HCT116 (cell line): ENCODE data around the gene GHRHR. TPM values are rescaled to one million over a fixed set of nuclear protein-coding genes. Genes with fewer than 3 reads are reported as not detected.

ENCODE experiments used
- ATAC-seq: fragments of 200-7000 bp; cut with Tn5 transposase; 2 replicates; pipeline ENCODE4 v1.9.1; 2020; ENCODE audit warnings: mild to moderate bottlenecking, moderate library complexity
- BruUV-seq: library from RNA; stranded (reverse); fragments of 400-500 nt; replicated peaks from 2 replicates; lab custom pipeline; 2021; lab: Mats Ljungman, UMichigan
- CTCF ChIA-PET: fragments of 300-600 bp; sonication (Branson Sonifier 250); formaldehyde crosslinking; loops from one replicate; lab custom pipeline; 2021; ENCODE audit warnings: antibody characterized with exemption; lab: Charles Lee
- POLR2A ChIA-PET: fragments of 300-600, 350-600 bp; sonication (Branson Sonifier 250); formaldehyde crosslinking; loops from one replicate; lab custom pipeline; 2021; ENCODE audit warnings: antibody characterized with exemption; lab: Charles Lee
- RAD21 ChIA-PET, 2 experiments: fragments of 300-600 bp; sonication (Branson Sonifier 250); formaldehyde crosslinking; loops; one replicate each; lab custom pipeline; 2023; ENCODE audit warnings: low total read pairs in 2 of 2; ENCODE audit not compliant: uncharacterized antibody in 2 of 2, unreplicated experiment in 2 of 2, low non-redundant PET in 1 of 2; lab: Charles Lee
- DNase-seq: peaks from one replicate; pipeline ENCODE4 v3.0.0-alpha.2; 2010; ENCODE audit warnings: low read depth, low spot score
- H2AFZ ChIP-seq: fragments of 200-600 bp; shearing (Covaris generic), sonication (generic); 2 replicates; pipeline ENCODE4 v1.6.1; 2017; ENCODE audit warnings: low read depth, mixed run types, mixed read lengths, antibody characterized with exemption, low read length; ENCODE audit not compliant: poor library complexity, severe bottlenecking
- H3K27ac ChIP-seq: 2 replicates; pipeline ENCODE4 v1.5.1; 2012; ENCODE audit warnings: low read depth, low read length
- H3K27me3 ChIP-seq: fragments of 200-600 bp; sonication (generic); 2 replicates; pipeline ENCODE4 v1.6.1; 2016; ENCODE audit warnings: mixed run types, low read length, mixed read lengths; ENCODE audit not compliant: insufficient read depth
- H3K36me3 ChIP-seq, 2 experiments: fragments of 200-500 bp in 1 of 2; fragments of 200-600 bp in 1 of 2; sonication (Bioruptor generic) in 1 of 2; sonication (generic) in 1 of 2; 2 replicates each; pipeline versions ENCODE4 v1.5.1 to v1.6.1; 2014 to 2016; ENCODE audit warnings: low read length in 2 of 2, inconsistent platforms in 1 of 2, mixed read lengths in 1 of 2, mixed run types in 1 of 2; ENCODE audit not compliant: insufficient read depth in 2 of 2, control insufficient read depth in 1 of 2
- H3K4me1 ChIP-seq, 2 experiments: fragments of 200-600 bp in 1 of 2; sonication (generic) in 1 of 2; 2 replicates each; pipeline versions ENCODE4 v1.5.1 to v1.6.1; 2012 to 2017; ENCODE audit warnings: low read length in 2 of 2, inconsistent platforms in 1 of 2, mild to moderate bottlenecking in 1 of 2, mixed read lengths in 1 of 2, mixed run types in 1 of 2, moderate library complexity in 1 of 2; ENCODE audit not compliant: insufficient read depth in 2 of 2, control insufficient read depth in 1 of 2
- H3K4me2 ChIP-seq: fragments of 200-600 bp; sonication (generic); 2 replicates; pipeline ENCODE4 v1.6.1; 2017; ENCODE audit warnings: mixed run types, low read length, mixed read lengths
- H3K4me3 ChIP-seq, 2 experiments: fragments of 200-600 bp in 1 of 2; sonication (generic) in 1 of 2; replicated peaks in 1 of 2; 2 replicates each; pipeline ENCODE4 v1.5.1; 2011 to 2016; ENCODE audit warnings: low read length in 2 of 2, control low read depth in 1 of 2, low read depth in 1 of 2, mild to moderate bottlenecking in 1 of 2, mixed read lengths in 1 of 2, mixed run types in 1 of 2
- H3K79me2 ChIP-seq: fragments of 200-600 bp; sonication (generic); 2 replicates; pipeline ENCODE4 v1.6.1; 2017; ENCODE audit warnings: mild to moderate bottlenecking, mixed run types, low read length, moderate library complexity, mixed read lengths; ENCODE audit not compliant: insufficient read depth
- H3K9ac ChIP-seq: fragments of 200-600 bp; sonication (generic); 2 replicates; pipeline ENCODE4 v1.6.1; 2016; ENCODE audit warnings: low read length, mixed read lengths
- H3K9me2 ChIP-seq: fragments of 200-600 bp; sonication (generic), shearing (Covaris generic); 2 replicates; pipeline ENCODE4 v1.6.1; 2017; ENCODE audit warnings: mixed run types, mild to moderate bottlenecking, moderate library complexity; ENCODE audit not compliant: insufficient read depth
- H3K9me3 ChIP-seq, 2 experiments: fragments of 200-500 bp in 1 of 2; fragments of 200-600 bp in 1 of 2; sonication (Bioruptor generic) in 1 of 2; sonication (generic) in 1 of 2; 2 replicates each; pipeline ENCODE4 v1.6.1; 2014 to 2017; ENCODE audit warnings: low read length in 2 of 2, mixed read lengths in 2 of 2, inconsistent platforms in 1 of 2, low read depth in 1 of 2, mild to moderate bottlenecking in 1 of 2, mixed run types in 1 of 2, moderate library complexity in 1 of 2; ENCODE audit not compliant: control insufficient read depth in 1 of 2, insufficient read depth in 1 of 2
- H4K20me1 ChIP-seq: fragments of 200-600 bp; sonication (generic), shearing (Covaris generic); 2 replicates; pipeline ENCODE4 v1.6.1; 2017; ENCODE audit warnings: mixed run types, mild to moderate bottlenecking, moderate library complexity; ENCODE audit not compliant: insufficient read depth
- ATF3 ChIP-seq: IDR thresholded peaks from 2 replicates; pipeline ENCODE4 v1.6.1; 2012
- CBX3 ChIP-seq: IDR thresholded peaks from 2 replicates; pipeline ENCODE4 v1.6.1; 2012; ENCODE audit warnings: low read depth
- CEBPB ChIP-seq: IDR thresholded peaks from 2 replicates; pipeline ENCODE4 v1.6.1; 2012; ENCODE audit warnings: low read depth
- EGR1 ChIP-seq: IDR thresholded peaks from 2 replicates; pipeline ENCODE4 v1.6.1; 2012; ENCODE audit warnings: low read depth
- ELF1 ChIP-seq: IDR thresholded peaks from 2 replicates; pipeline ENCODE4 v1.6.1; 2012; ENCODE audit warnings: low read depth, borderline replicate concordance
- FOSL1 ChIP-seq: IDR thresholded peaks from 2 replicates; pipeline ENCODE4 v1.6.1; 2012; ENCODE audit warnings: low read depth
- JUND ChIP-seq: IDR thresholded peaks from 2 replicates; pipeline ENCODE4 v1.6.1; 2012
- RAD21 ChIP-seq: IDR thresholded peaks from 2 replicates; pipeline ENCODE4 v1.6.1; 2012; ENCODE audit warnings: low read depth, mild to moderate bottlenecking
- SP1 ChIP-seq: IDR thresholded peaks from 2 replicates; pipeline ENCODE4 v1.6.1; 2012; ENCODE audit warnings: low read depth
- TCF7L2 ChIP-seq: IDR thresholded peaks from 2 replicates; pipeline ENCODE4 v1.7.0; 2011; ENCODE audit warnings: borderline replicate concordance, inconsistent platforms; ENCODE audit not compliant: insufficient read depth, insufficient read length; ENCODE audit errors: extremely low read depth
- YY1 ChIP-seq: IDR thresholded peaks from 2 replicates; pipeline ENCODE4 v1.6.1; 2011; ENCODE audit warnings: low read length, low read depth, moderate library complexity, mild to moderate bottlenecking; ENCODE audit not compliant: insufficient replicate concordance; ENCODE audit errors: extremely low read depth
- ZFX ChIP-seq: fragments of 450-650 bp; IDR thresholded peaks from 2 replicates; pipeline ENCODE4 v1.6.1; 2017
- ZNF274 ChIP-seq: fragments of 200-500 bp; sonication (Bioruptor generic); IDR thresholded peaks from 2 replicates; pipeline ENCODE4 v1.6.1; 2014; ENCODE audit warnings: mild to moderate bottlenecking, low read depth, low read length, inconsistent platforms
- intact Hi-C: fragments of 100-400 bp; cut with micrococcal nuclease; formaldehyde crosslinking; loops from 2 replicates; pipeline ENCODE4 v1.10.0; 2022
- total RNA-seq: library from RNA; stranded (reverse); gene quantifications from one replicate; pipeline ENCODE4 v1.2.1, GENCODE V29; 2021; ENCODE audit not compliant: unreplicated experiment
- TF ChIP-seq, protein P1 (sequence below), 3 experiments: fragments of 200-600 bp in 1 of 3; sonication (generic) in 1 of 3; IDR thresholded peaks in 2 of 3; conservative IDR thresholded peaks in 1 of 3; 2 replicates each; pipeline ENCODE4 v1.5.1; 2012 to 2017; ENCODE audit warnings: low read depth in 2 of 3, low read length in 2 of 3, antibody characterized with exemption in 1 of 3, borderline replicate concordance in 1 of 3, control low read depth in 1 of 3, mild to moderate bottlenecking in 1 of 3, mixed read lengths in 1 of 3, mixed run types in 1 of 3, moderate library complexity in 1 of 3; ENCODE audit not compliant: insufficient read depth in 1 of 3
- TF ChIP-seq, protein P2 (sequence below): IDR thresholded peaks from 2 replicates; pipeline ENCODE4 v1.6.1; 2012

GHRHR gene
- total RNA-seq, 1 experiment from 2014 or later: not detected

DNA sequence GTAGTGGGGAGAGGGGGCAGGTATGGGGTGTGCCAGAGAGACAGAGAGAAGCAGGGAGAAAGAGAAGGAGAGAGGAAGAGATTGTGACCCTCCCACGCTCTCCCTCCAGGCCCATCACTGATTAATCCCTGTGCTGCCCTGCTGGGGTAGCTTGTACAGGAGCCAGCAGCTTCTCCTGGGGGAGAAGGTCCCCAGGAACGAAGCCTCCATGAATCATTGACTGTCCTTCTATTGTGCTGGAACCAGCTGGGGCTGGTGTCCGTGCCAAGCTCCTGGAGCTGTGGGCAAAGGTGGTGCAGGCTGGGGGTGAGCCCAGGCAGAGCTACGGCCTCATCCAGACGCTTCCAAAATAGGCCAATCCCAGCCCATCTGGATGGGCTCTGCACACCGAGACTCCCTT, 31.2 kb upstream of the GHRHR start:
- ATAC-seq (no peak), DNase-seq (no peak)
- Histone ChIP-seq H3K9me2 (no peaks in the 10 kb centered on the region), H3K36me3 (no peaks in the 10 kb centered on the region), H4K20me1 (no peaks in the 10 kb centered on the region), H3K27me3 (no peaks in the 10 kb centered on the region), H3K9me3 (no peaks in the 10 kb centered on the region), H3K79me2 (no peaks in the 10 kb centered on the region), H2AFZ (no peak overlapping the region), H3K4me2 (no peak overlapping the region), H3K9ac (no peak overlapping the region), H3K4me3 (no peak overlapping the region), H3K27ac (no peak overlapping the region), H3K4me1 (peaks cover 0 to 4% of the 10 kb centered on the region in 2 experiments; a peak in 2 of 4 replicates)
- no peak for TF ChIP-seq JUND
- no peak for TF ChIP-seq ATF3
- TF ChIP-seq, protein P1, sequence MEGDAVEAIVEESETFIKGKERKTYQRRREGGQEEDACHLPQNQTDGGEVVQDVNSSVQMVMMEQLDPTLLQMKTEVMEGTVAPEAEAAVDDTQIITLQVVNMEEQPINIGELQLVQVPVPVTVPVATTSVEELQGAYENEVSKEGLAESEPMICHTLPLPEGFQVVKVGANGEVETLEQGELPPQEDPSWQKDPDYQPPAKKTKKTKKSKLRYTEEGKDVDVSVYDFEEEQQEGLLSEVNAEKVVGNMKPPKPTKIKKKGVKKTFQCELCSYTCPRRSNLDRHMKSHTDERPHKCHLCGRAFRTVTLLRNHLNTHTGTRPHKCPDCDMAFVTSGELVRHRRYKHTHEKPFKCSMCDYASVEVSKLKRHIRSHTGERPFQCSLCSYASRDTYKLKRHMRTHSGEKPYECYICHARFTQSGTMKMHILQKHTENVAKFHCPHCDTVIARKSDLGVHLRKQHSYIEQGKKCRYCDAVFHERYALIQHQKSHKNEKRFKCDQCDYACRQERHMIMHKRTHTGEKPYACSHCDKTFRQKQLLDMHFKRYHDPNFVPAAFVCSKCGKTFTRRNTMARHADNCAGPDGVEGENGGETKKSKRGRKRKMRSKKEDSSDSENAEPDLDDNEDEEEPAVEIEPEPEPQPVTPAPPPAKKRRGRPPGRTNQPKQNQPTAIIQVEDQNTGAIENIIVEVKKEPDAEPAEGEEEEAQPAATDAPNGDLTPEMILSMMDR (IDR thresholded peaks at IDR 0.05 in 2 of 3, conservative IDR thresholded peaks at IDR 0.05 in 1 of 3; ENCODE audit: borderline replicate concordance in 1 of 3, insufficient read depth in 1 of 3, low read depth in 2 of 3, low read length in 2 of 3): no peak
- intact Hi-C loops: no loop called here
- RAD21 ChIA-PET: no interaction called here
- CTCF ChIA-PET: no interaction called here
- no TSS peak for BruUV-seq
- POLR2A ChIA-PET: no interaction called here

GRCh38 chr7:30933124-30933974, 30.4 kb upstream of the GHRHR start:
- ATAC-seq (no peak), DNase-seq (no peak)
- Histone ChIP-seq H3K9me2 (no peaks in the 10 kb centered on the region), H3K79me2 (no peaks in the 10 kb centered on the region), H3K27me3 (no peaks in the 10 kb centered on the region), H4K20me1 (no peaks in the 10 kb centered on the region), H3K9ac (no peak overlapping the region), H3K4me3 (no peak overlapping the region), H3K27ac (no peak overlapping the region), H3K9me3 (no peaks in the 10 kb centered on the region), H2AFZ (no peak overlapping the region), H3K4me1 (peaks cover under 1 to 8% of the 10 kb centered on the region in 2 experiments; a peak in 2 of 4 replicates), H3K36me3 (no peaks in the 10 kb centered on the region), H3K4me2 (no peak overlapping the region)
- CTCF ChIA-PET: no interaction called here
- RAD21 ChIA-PET: no interaction called here
- no TSS peak for BruUV-seq
- intact Hi-C loops: no loop called here
- POLR2A ChIA-PET: no interaction called here
- TF ChIP-seq FOSL1 (no peak), ATF3 (no peak), RAD21 (no peak), ZNF274 (no peak), CBX3 (no peak), ZFX (no peak), ELF1 (no peak), YY1 (no peak), SP1 (no peak), EGR1 (no peak), CEBPB (no peak), JUND (no peak), TCF7L2 (no peak)
- TF ChIP-seq, protein P2, sequence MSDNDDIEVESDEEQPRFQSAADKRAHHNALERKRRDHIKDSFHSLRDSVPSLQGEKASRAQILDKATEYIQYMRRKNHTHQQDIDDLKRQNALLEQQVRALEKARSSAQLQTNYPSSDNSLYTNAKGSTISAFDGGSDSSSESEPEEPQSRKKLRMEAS: no peak
